GM15510 (cell line): Measurements from ENCODE around the gene PIEZO2.

Experiments
- POLR2A ChIP-seq: IDR thresholded peaks from 3 replicates; pipeline ENCODE4 v1.6.1; 2011; ENCODE audit warnings: borderline replicate concordance; ENCODE audit not compliant: insufficient read length; ENCODE audit errors: extremely low read depth

The PIEZO2 gene

GRCh38 chr18:10936176-10937053 lies 213.0 kb downstream of the PIEZO2 start:
- TF ChIP-seq POLR2A: no peak

- TF ChIP-seq POLR2A: no peak
These were observed 213.8 kb downstream of the PIEZO2 start for GRCh38 chr18:10935588-10935987.

GRCh38 chr18:10930076-10930475 lies 219.3 kb downstream of the PIEZO2 start:
- no peak for TF ChIP-seq POLR2A

DNA sequence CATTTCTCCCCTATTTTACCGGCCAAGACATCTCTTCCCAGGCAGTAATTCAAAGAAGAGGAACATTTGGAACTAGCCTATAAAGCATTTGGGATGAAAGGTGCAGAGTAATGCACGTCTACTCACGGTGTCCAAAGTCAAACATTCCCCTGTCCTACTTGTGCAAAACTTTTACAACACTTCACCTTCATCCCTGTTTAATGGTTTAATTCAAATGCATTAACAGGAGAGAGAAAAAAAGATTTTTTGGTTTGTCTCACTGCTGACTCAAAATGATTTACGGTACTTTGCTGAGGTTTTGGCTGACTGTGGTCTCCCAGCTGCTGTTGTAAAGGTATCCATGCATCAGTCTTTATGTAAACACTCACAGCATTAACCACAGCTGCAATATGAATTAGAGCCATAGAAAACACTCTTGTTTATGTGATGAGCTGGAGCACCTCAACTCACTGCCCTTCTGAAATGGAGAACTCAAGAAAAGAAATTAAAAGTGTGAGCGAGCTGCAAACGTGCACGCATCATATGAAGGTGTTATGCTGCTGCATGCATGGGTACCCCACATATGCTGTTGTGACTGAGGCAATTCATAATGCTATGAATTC lies 220.5 kb downstream of the PIEZO2 start:
- no peak for TF ChIP-seq POLR2A

GRCh38 chr18:10928011-10928771 lies 221.2 kb downstream of the PIEZO2 start:
- TF ChIP-seq POLR2A: no peak

- TF ChIP-seq POLR2A: no peak
These were observed 221.9 kb downstream of the PIEZO2 start for GRCh38 chr18:10927286-10927992.

DNA sequence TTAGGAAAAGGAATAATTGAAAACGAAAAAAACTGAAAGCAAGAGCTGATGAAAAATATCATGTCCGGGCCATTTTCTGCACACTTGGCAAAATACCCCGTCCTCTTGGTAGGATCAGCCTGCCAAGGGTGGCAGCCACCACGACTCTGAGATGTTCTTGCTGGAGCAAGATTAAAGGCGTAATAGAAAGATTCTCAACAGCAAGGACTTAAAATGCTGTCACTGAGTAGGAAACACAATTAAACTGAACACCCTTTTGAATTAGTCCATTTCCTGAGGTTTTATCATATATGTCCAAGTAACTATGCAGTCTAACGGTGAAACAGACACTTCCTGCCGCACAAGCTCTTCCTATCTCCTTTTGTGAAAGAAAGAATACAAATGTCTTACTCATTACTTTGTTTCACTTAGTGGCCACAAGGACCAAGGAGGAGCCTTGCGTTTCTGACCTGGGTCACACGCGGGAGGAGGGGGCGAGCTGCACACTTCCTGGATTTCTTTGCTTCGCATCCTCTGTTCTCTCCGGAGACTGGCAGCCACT lies 222.7 kb downstream of the PIEZO2 start:
- TF ChIP-seq POLR2A: no peak

GRCh38 chr18:10924290-10924689 lies 225.1 kb downstream of the PIEZO2 start:
- no peak for TF ChIP-seq POLR2A

- no peak for TF ChIP-seq POLR2A
These were observed 225.8 kb downstream of the PIEZO2 start for GRCh38 chr18:10923551-10924070.

DNA sequence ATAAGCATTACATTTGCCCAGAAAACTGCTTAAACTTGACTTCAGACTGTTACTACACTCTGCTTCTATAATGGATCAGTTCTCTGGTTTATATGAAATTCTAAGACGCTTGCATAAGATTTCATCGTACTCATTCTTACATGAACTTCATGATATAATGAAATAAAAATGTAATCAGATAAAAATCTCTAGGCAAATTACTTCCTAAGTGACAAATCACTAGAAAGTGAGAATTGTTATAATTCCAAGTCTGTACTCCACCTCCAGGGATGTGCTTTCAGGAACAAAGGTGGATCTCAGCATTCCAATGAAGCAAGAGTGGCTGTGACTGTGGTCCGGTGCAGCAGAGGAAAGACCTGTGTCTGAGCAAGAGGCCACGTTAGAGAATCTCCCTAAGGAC lies 226.2 kb downstream of the PIEZO2 start:
- no peak for TF ChIP-seq POLR2A

DNA sequence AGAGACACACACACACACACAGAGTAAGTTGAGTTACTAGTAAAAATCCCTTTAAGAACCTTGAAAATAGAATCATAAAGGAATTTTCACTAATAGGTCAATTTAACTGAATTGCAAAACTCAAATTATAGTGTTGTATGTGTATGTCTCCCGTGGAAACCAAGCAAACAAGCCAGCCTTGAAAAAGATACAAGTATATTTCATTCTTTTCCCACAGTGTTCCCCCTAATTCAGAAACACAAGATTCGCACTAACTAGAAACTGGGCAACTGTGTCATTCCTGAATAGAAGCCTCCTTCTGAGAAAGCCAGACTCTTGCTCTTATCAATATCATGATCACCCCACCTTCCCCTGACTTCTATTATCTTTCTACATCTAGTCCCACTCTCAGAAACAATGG lies 229.5 kb downstream of the PIEZO2 start:
- TF ChIP-seq POLR2A: no peak

- no peak for TF ChIP-seq POLR2A
These were observed 232.5 kb downstream of the PIEZO2 start for GRCh38 chr18:10916865-10917264.

GRCh38 chr18:10916387-10916786 lies 233.0 kb downstream of the PIEZO2 start:
- no peak for TF ChIP-seq POLR2A

- TF ChIP-seq POLR2A: no peak
These were observed 235.4 kb downstream of the PIEZO2 start for GRCh38 chr18:10913919-10914318.
